Ascending aorta (tissue), 2 donors: Measurements from ENCODE around the gene KRTAP4-4. TPM values are rescaled to one million over a fixed set of nuclear protein-coding genes. Genes with fewer than 3 reads are reported as not detected.
"Not testable (repeated sequence)": the region's sequence is repeated elsewhere in the genome, so short reads cannot be mapped to it uniquely, and the experiment has no call there.

ENCODE experiments used
- DNase-seq, 2 donors: peaks; one replicate each; pipeline ENCODE4 v3.0.0-alpha.2; 2019; ENCODE audit warnings: low spot score in 2 of 2
- H3K27ac ChIP-seq, 2 donors: fragments of 200-600 bp; sonication (generic); one replicate each; pipeline ENCODE4 v1.5.1; 2016 to 2017; ENCODE audit warnings: mild to moderate bottlenecking in 1 of 2
- H3K27me3 ChIP-seq: fragments of 200-600 bp; sonication (generic); one replicate; pipeline ENCODE4 v1.5.1; 2017
- H3K36me3 ChIP-seq, 2 donors: fragments of 200-600 bp; sonication (generic); one replicate each; pipeline ENCODE4 v1.5.1; 2016
- H3K4me1 ChIP-seq, 2 donors: fragments of 200-600 bp; sonication (generic); one replicate each; pipeline ENCODE4 v1.5.1; 2016 to 2017; ENCODE audit warnings: mild to moderate bottlenecking in 1 of 2
- H3K4me3 ChIP-seq, 2 donors: fragments of 200-600 bp; sonication (generic); one replicate each; pipeline ENCODE4 v1.5.1; 2016 to 2017; ENCODE audit warnings: mild to moderate bottlenecking in 1 of 2
- H3K9me3 ChIP-seq, 2 donors: fragments of 200-600 bp; sonication (generic); one replicate each; pipeline ENCODE4 v1.5.1; 2016
- CTCF ChIP-seq, 3 experiments: fragments of 200-600 bp in 2 of 3; fragments of 450-650 bp in 1 of 3; sonication (generic) in 2 of 3; IDR thresholded peaks; one replicate each; pipeline ENCODE4 v1.5.1; 2016 to 2019; ENCODE audit warnings: antibody characterized with exemption in 3 of 3, mild to moderate bottlenecking in 1 of 3, moderate library complexity in 1 of 3
- intact Hi-C: fragments of 100-400 bp; cut with DNase I; formaldehyde crosslinking; loops from one replicate; pipeline ENCODE4 v1.15.1; 2023
- total RNA-seq: library from RNA; depleted of rRNA; stranded (reverse); fragments of >200 nt; gene quantifications from one replicate; pipeline ENCODE4 v1.1.0, GENCODE V29; 2016

The KRTAP4-4 gene
- total RNA-seq, 1 donor from 2014 or later = not detected

GRCh38 chr17:41153856-41154255, 6.7 kb downstream of the KRTAP4-4 start:
- TF ChIP-seq CTCF (IDR thresholded peaks at IDR 0.05) = no peak

GRCh38 chr17:41151525-41151924, 9.0 kb downstream of the KRTAP4-4 start:
- no peaks in the 10 kb centered on the region for H3K27me3 ChIP-seq
- H3K4me3 ChIP-seq = no peak overlapping the region
- no peak overlapping the region for H3K27ac ChIP-seq
- no peaks in the 10 kb centered on the region for H3K36me3 ChIP-seq
- no peak for TF ChIP-seq CTCF (IDR thresholded peaks at IDR 0.05)
- no peaks in the 10 kb centered on the region for H3K9me3 ChIP-seq
- no peak for DNase-seq
- intact Hi-C loops = no loop called here
- no peaks in the 10 kb centered on the region for H3K4me1 ChIP-seq

More at GRCh38 chr17:41153856-41154255, 6.7 kb downstream of the KRTAP4-4 start:
- Histone ChIP-seq H3K4me1 (no peaks in the 10 kb centered on the region), H3K9me3 (no peaks in the 10 kb centered on the region), H3K36me3 (no peaks in the 10 kb centered on the region), H3K27me3 (no peaks in the 10 kb centered on the region), H3K27ac (no peak overlapping the region), H3K4me3 (no peak overlapping the region)
- no peak for DNase-seq
- intact Hi-C loops = no loop called here

- H3K4me1 ChIP-seq = no peaks in the 10 kb centered on the region
- H3K27me3 ChIP-seq = no peaks in the 10 kb centered on the region
- H3K27ac ChIP-seq = no peak overlapping the region
- H3K9me3 ChIP-seq = no peaks in the 10 kb centered on the region
- no peak for DNase-seq
- intact Hi-C loops = no loop called here
- H3K4me3 ChIP-seq = no peak overlapping the region
- no peaks in the 10 kb centered on the region for H3K36me3 ChIP-seq
- no peak for TF ChIP-seq CTCF (IDR thresholded peaks at IDR 0.05)
Observed at GRCh38 chr17:41150026-41150425, 10.5 kb downstream of the KRTAP4-4 start.

GRCh38 chr17:41149652-41149985, 10.9 kb downstream of the KRTAP4-4 start, which contains the start of gene KRTAP4-5:
TSS of gene KRTAP4-5 (minus strand) at chr17:41149825. CDS start at chr17:41149767, 58 bp downstream.
- intact Hi-C loops = no loop called here
- no peak within 1 kb of the TSS for H3K27ac ChIP-seq
- H3K4me3 ChIP-seq = no peak within 1 kb of the TSS
- H3K36me3 ChIP-seq = no peaks in the 10 kb centered on the region
- H3K27me3 ChIP-seq = no peaks in the 10 kb centered on the region
- H3K9me3 ChIP-seq = no peaks in the 10 kb centered on the region
- TF ChIP-seq CTCF (IDR thresholded peaks at IDR 0.05) = no peak
- no peaks in the 10 kb centered on the region for H3K4me1 ChIP-seq
- no peak for DNase-seq

- H3K27me3 ChIP-seq, H3K4me3 ChIP-seq, intact Hi-C loops, H3K9me3 ChIP-seq, H3K4me1 ChIP-seq, H3K36me3 ChIP-seq, DNase-seq, H3K27ac ChIP-seq: not testable (repeated sequence)
Observed at GRCh38 chr17:41148971-41149651, 11.4 kb downstream of the KRTAP4-4 start.

- no peaks in the 10 kb centered on the region for H3K36me3 ChIP-seq
- no peak for DNase-seq
- intact Hi-C loops = no loop called here
- no peaks in the 10 kb centered on the region for H3K27me3 ChIP-seq
- H3K27ac ChIP-seq = no peak overlapping the region
- no peak for TF ChIP-seq CTCF (IDR thresholded peaks at IDR 0.05)
- H3K4me3 ChIP-seq = no peak overlapping the region
- peaks cover 0 to 3% of the 10 kb centered on the region in 2 donors for H3K9me3 ChIP-seq
- H3K4me1 ChIP-seq = no peaks in the 10 kb centered on the region
Observed at GRCh38 chr17:41147531-41148204, 12.9 kb downstream of the KRTAP4-4 start.
